H1 (cell line): ENCODE measurements around the gene AP1S1. TPM values are rescaled to one million over a fixed set of nuclear protein-coding genes. Genes with fewer than 3 reads are reported as not detected.
A peak's percentile ranks its signal among the peaks of the same experiment; 100 is the strongest.

Experiments used
- CTCF ChIA-PET: fragments of 300-600 bp; sonication (Branson Sonifier 250); formaldehyde crosslinking; loops from one replicate; lab custom pipeline; 2021; ENCODE audit not compliant: partially characterized antibody; lab: Charles Lee
- POLR2A ChIA-PET: fragments of 300-600 bp; sonication (Branson Sonifier 250); formaldehyde crosslinking; loops from one replicate; lab custom pipeline; 2021; ENCODE audit warnings: inconsistent platforms; ENCODE audit not compliant: partially characterized antibody; lab: Charles Lee
- DNase-seq, 2 experiments: peaks; one replicate each; pipeline versions ENCODE4 v3.0.0 to v3.0.0-alpha.2; 2010 to 2022; ENCODE audit warnings: low spot score in 2 of 2, low read depth in 1 of 2, mixed read lengths in 1 of 2
- FAIRE-seq: peaks from 2 replicates; lab custom pipeline; 2011; peaks lifted over from hg19 to GRCh38; lab: Jason Lieb, UNC
- H2AFZ ChIP-seq: 2 replicates; pipeline ENCODE4 v1.8.1; 2012; ENCODE audit warnings: low read length, inconsistent platforms
- H2AK5ac ChIP-seq: 2 replicates; pipeline ENCODE4 v1.6.1; 2013; ENCODE audit warnings: low read depth, low read length
- H2BK120ac ChIP-seq: replicated peaks from 2 replicates; pipeline ENCODE3; 2013; ENCODE audit warnings: low read depth, low read length, inconsistent platforms
- H2BK12ac ChIP-seq: 2 replicates; pipeline ENCODE4 v1.6.1; 2013; ENCODE audit warnings: low read depth, low read length
- H2BK15ac ChIP-seq: 2 replicates; pipeline ENCODE4 v1.6.1; 2013; ENCODE audit warnings: low read length
- H2BK20ac ChIP-seq: 2 replicates; pipeline ENCODE4 v1.6.1; 2013; ENCODE audit warnings: low read length
- H2BK5ac ChIP-seq: 2 replicates; pipeline ENCODE4 v1.6.1; 2013; ENCODE audit warnings: low read depth, low read length
- H3K14ac ChIP-seq: 2 replicates; pipeline ENCODE4 v1.6.1; 2013; ENCODE audit warnings: inconsistent platforms; ENCODE audit not compliant: insufficient read length
- H3K18ac ChIP-seq: 2 replicates; pipeline ENCODE4 v1.6.1; 2013; ENCODE audit warnings: low read length; ENCODE audit errors: extremely low read depth
- H3K23ac ChIP-seq: 2 replicates; pipeline ENCODE4 v1.6.1; 2013; ENCODE audit warnings: inconsistent platforms; ENCODE audit not compliant: insufficient read length
- H3K23me2 ChIP-seq: 2 replicates; pipeline ENCODE4 v1.6.1; 2013; ENCODE audit warnings: low read depth, low read length
- H3K27ac ChIP-seq: 2 replicates; pipeline ENCODE4 v1.6.1; 2011; ENCODE audit warnings: low read depth, low read length, inconsistent platforms
- H3K27me3 ChIP-seq, 4 experiments: replicated peaks in 1 of 4; 1 replicate in 1 of 4; 2 replicates in 3 of 4; pipeline versions ENCODE4 v1.6.1 to v1.8.1; 2011 to 2013; ENCODE audit warnings: low read length in 3 of 4, mild to moderate bottlenecking in 3 of 4, inconsistent platforms in 2 of 4, mixed read lengths in 2 of 4, moderate library complexity in 1 of 4; ENCODE audit not compliant: control insufficient read depth in 3 of 4, insufficient read depth in 3 of 4; ENCODE audit errors: extremely low read depth in 1 of 4
- H3K36me3 ChIP-seq, 4 experiments: 2 replicates each; pipeline versions ENCODE4 v1.6.1 to v1.8.1; 2011 to 2013; ENCODE audit warnings: mild to moderate bottlenecking in 4 of 4, low read length in 3 of 4, moderate library complexity in 2 of 4, control low read depth in 1 of 4, inconsistent platforms in 1 of 4; ENCODE audit not compliant: insufficient read depth in 4 of 4, control insufficient read depth in 2 of 4
- H3K4ac ChIP-seq: replicated peaks from 2 replicates; pipeline ENCODE3; 2013; ENCODE audit warnings: low read length, low read depth, mixed read lengths, inconsistent platforms; ENCODE audit not compliant: insufficient read length
- H3K4me1 ChIP-seq, 4 experiments: replicated peaks in 1 of 4; 1 replicate in 1 of 4; 2 replicates in 3 of 4; pipeline versions ENCODE4 v1.6.1 to v1.8.1; 2011 to 2013; ENCODE audit warnings: low read length in 3 of 4, inconsistent platforms in 2 of 4, mixed read lengths in 1 of 4; ENCODE audit not compliant: insufficient read depth in 4 of 4, control insufficient read depth in 3 of 4
- H3K4me2 ChIP-seq, 2 experiments: 2 replicates each; pipeline versions ENCODE4 v1.6.1 to v1.8.1; 2011 to 2013; ENCODE audit warnings: low read depth in 2 of 2, low read length in 2 of 2, control low read depth in 1 of 2, inconsistent platforms in 1 of 2, mild to moderate bottlenecking in 1 of 2; ENCODE audit not compliant: insufficient read depth in 1 of 2
- H3K4me3 ChIP-seq, 4 experiments: fragments of 200-600, 300-600 bp in 1 of 4; sonication (generic), shearing (Covaris generic), sonication (Bioruptor Twin) in 1 of 4; 2 replicates each; pipeline versions ENCODE4 v1.5.1 to v1.8.1; 2011 to 2016; ENCODE audit warnings: low read length in 4 of 4, low read depth in 3 of 4, control low read depth in 2 of 4, inconsistent platforms in 2 of 4, mild to moderate bottlenecking in 2 of 4, mixed read lengths in 1 of 4, moderate library complexity in 1 of 4; ENCODE audit not compliant: insufficient read depth in 2 of 4; ENCODE audit errors: extremely low read depth in 1 of 4
- H3K56ac ChIP-seq: replicated peaks from 2 replicates; pipeline ENCODE3; 2013; ENCODE audit warnings: low read depth, mild to moderate bottlenecking, mixed read lengths, low read length, inconsistent platforms; ENCODE audit not compliant: insufficient read length
- H3K79me1 ChIP-seq: 2 replicates; pipeline ENCODE4 v1.6.1; 2013; ENCODE audit warnings: low read depth, low read length, control low read depth
- H3K79me2 ChIP-seq, 2 experiments: 2 replicates each; pipeline versions ENCODE4 v1.6.1 to v1.8.1; 2012 to 2013; ENCODE audit warnings: low read length in 2 of 2, mild to moderate bottlenecking in 2 of 2, inconsistent platforms in 1 of 2; ENCODE audit not compliant: insufficient read depth in 2 of 2, control insufficient read depth in 1 of 2
- H3K9ac ChIP-seq, 4 experiments: replicated peaks in 1 of 4; 1 replicate in 1 of 4; 2 replicates in 3 of 4; pipeline versions ENCODE4 v1.6.1 to v1.8.1; 2011 to 2013; ENCODE audit warnings: low read depth in 3 of 4, low read length in 3 of 4, control low read depth in 2 of 4, mild to moderate bottlenecking in 2 of 4, moderate library complexity in 2 of 4, inconsistent platforms in 1 of 4; ENCODE audit errors: extremely low read depth in 1 of 4
- H3K9me3 ChIP-seq, 2 experiments: 2 replicates each; pipeline versions ENCODE4 v1.6.1 to v1.8.1; 2012 to 2013; ENCODE audit warnings: mild to moderate bottlenecking in 2 of 2, moderate library complexity in 2 of 2, control low read depth in 1 of 2, inconsistent platforms in 1 of 2, low read depth in 1 of 2, low read length in 1 of 2, mixed read lengths in 1 of 2; ENCODE audit not compliant: insufficient read depth in 2 of 2
- H4K20me1 ChIP-seq, 2 experiments: replicated peaks in 1 of 2; 2 replicates each; pipeline versions ENCODE3 to v1.8.1; 2011 to 2013; ENCODE audit warnings: inconsistent platforms in 2 of 2, low read length in 2 of 2, mild to moderate bottlenecking in 1 of 2; ENCODE audit not compliant: insufficient read depth in 2 of 2, control insufficient read depth in 1 of 2
- H4K5ac ChIP-seq: 2 replicates; pipeline ENCODE4 v1.6.1; 2013; ENCODE audit warnings: low read length, low read depth, mixed read lengths, inconsistent platforms; ENCODE audit not compliant: insufficient read length
- H4K8ac ChIP-seq: 2 replicates; pipeline ENCODE4 v1.8.0; 2013; ENCODE audit warnings: mild to moderate bottlenecking, moderate library complexity, low read length, inconsistent platforms; ENCODE audit not compliant: insufficient read depth; ENCODE audit errors: extremely low read depth
- H4K91ac ChIP-seq: replicated peaks from 2 replicates; pipeline ENCODE3; 2013; ENCODE audit warnings: low read length, mixed read lengths, inconsistent platforms; ENCODE audit not compliant: insufficient read length
- BACH1 ChIP-seq: IDR thresholded peaks from 2 replicates; pipeline ENCODE4 v1.6.1; 2012; ENCODE audit warnings: low read length, improper control_type of control experiment
- BCL11A ChIP-seq, 2 experiments: IDR thresholded peaks; one replicate each; pipeline ENCODE4 v1.6.1; 2011; ENCODE audit warnings: low read depth in 2 of 2, low read length in 2 of 2, mild to moderate bottlenecking in 2 of 2
- CHD2 ChIP-seq: IDR thresholded peaks from 2 replicates; pipeline ENCODE4 v1.6.1; 2012; ENCODE audit warnings: low read length, improper control_type of control experiment
- CTBP2 ChIP-seq: IDR thresholded peaks from 2 replicates; pipeline ENCODE4 v1.7.0; 2011; ENCODE audit warnings: borderline replicate concordance, mild to moderate bottlenecking, moderate library complexity, mixed read lengths, low read length; ENCODE audit not compliant: insufficient read depth, insufficient read length
- CTCF ChIP-seq, 3 experiments: IDR thresholded peaks; 1 replicate in 2 of 3; 2 replicates in 1 of 3; pipeline versions ENCODE4 v1.5.1 to v1.6.1; 2011; ENCODE audit warnings: low read length in 3 of 3, mild to moderate bottlenecking in 3 of 3, inconsistent platforms in 2 of 3, low read depth in 1 of 3, moderate library complexity in 1 of 3; ENCODE audit not compliant: insufficient read depth in 1 of 3; ENCODE audit errors: control extremely low read depth in 1 of 3
- RFX5 ChIP-seq: IDR thresholded peaks from 2 replicates; pipeline ENCODE4 v1.6.1; 2011; ENCODE audit warnings: low read depth, low read length, improper control_type of control experiment, borderline replicate concordance
- SIRT6 ChIP-seq: IDR thresholded peaks from one replicate; pipeline ENCODE4 v1.7.1; 2012; ENCODE audit warnings: low read length, inconsistent platforms
- SIX5 ChIP-seq: IDR thresholded peaks from 2 replicates; pipeline ENCODE4 v1.6.1; 2011; ENCODE audit warnings: mild to moderate bottlenecking, low read depth, low read length
- SP2 ChIP-seq: IDR thresholded peaks from 2 replicates; pipeline ENCODE4 v1.6.1; 2012; ENCODE audit warnings: mild to moderate bottlenecking, low read length, inconsistent platforms
- SP4 ChIP-seq: IDR thresholded peaks from 2 replicates; pipeline ENCODE4 v1.6.1; 2012; ENCODE audit warnings: low read length, inconsistent platforms
- SUZ12 ChIP-seq: fragments of 200-600 bp; sonication (generic); IDR thresholded peaks from 2 replicates; pipeline ENCODE4 v1.6.1; 2012; ENCODE audit warnings: mild to moderate bottlenecking, inconsistent platforms, low read length, moderate library complexity, mixed read lengths
- TEAD4 ChIP-seq: IDR thresholded peaks from 2 replicates; pipeline ENCODE4 v1.6.1; 2012; ENCODE audit warnings: low read depth, low read length, inconsistent platforms, mixed read lengths
- WGBS, 2 experiments: shearing (Covaris generic) in 1 of 2; methylation state at CpG; one replicate each; pipeline versions ENCODE4 v1.1.6 to v1.1.7; 2013 to 2015; ENCODE audit warnings: low lambda C conversion rate in 2 of 2, mixed read lengths in 2 of 2, inconsistent platforms in 1 of 2, low coverage in 1 of 2, missing lambda C conversion rate in 1 of 2; ENCODE audit not compliant: insufficient replicate concordance in 2 of 2, insufficient coverage in 1 of 2, insufficient read length in 1 of 2; ENCODE audit errors: extremely low coverage in 1 of 2, missing lambda C conversion rate in 1 of 2; 5-methylcytosine and 5-hydroxymethylcytosine counted together
- polyA plus RNA-seq, 7 experiments: library from polyadenylated mRNA; depleted of rRNA in 3 of 7; stranded (reverse) in 5 of 7; unstranded in 2 of 7; fragments of >200 nt in 5 of 7; fragments of 200-250 nt in 2 of 7; gene quantifications; 1 replicate in 5 of 7; 2 replicates in 1 of 7; 4 replicates in 1 of 7; pipeline versions ENCODE4 v1.2.1 to v1.2.3, GENCODE V29; 2011 to 2013; ENCODE audit warnings: missing spikeins in 2 of 7, mixed read lengths in 2 of 7
- total RNA-seq: library from RNA; stranded (reverse); fragmentation: NEBNext Ultra II Directional; extraction: Animal tissue kit (Norgen Biotek cat#: 25700); gene quantifications from 2 replicates; pipeline ENCODE4 v1.2.1, GENCODE V29; 2021

The AP1S1 gene
- total and polyA plus RNA-seq, 2 of the 8 experiments (the other 6 are each of a cell fraction or from before 2014, with no cell fraction given) = 56.1 to 59.3 TPM

- Histone ChIP-seq H2AFZ (no peak overlapping the region), H2BK5ac (peak overlapping the region; percentile 83; the same call in 1 of the 2 replicates), H3K27ac (no peak overlapping the region), H3K36me3 (no peaks in the 10 kb centered on the region), H3K4me2 (peak overlapping the region; percentile 44 to 90), H3K9ac (no peak overlapping the region), H3K23ac (no peak overlapping the region), H3K4ac (no peak overlapping the region), H3K9me3 (no peaks in the 10 kb centered on the region), H4K20me1 (peaks cover 7 to 10% of the 10 kb centered on the region in 2 experiments), H4K91ac (no peak overlapping the region), H3K23me2 (peaks cover 38% of the 10 kb centered on the region), H2AK5ac (0 out of 2 replicates have a peak overlapping the region, but pooled peaks have one; percentile 31), H3K4me1 (peaks cover 12 to 70% (median 44%) of the 10 kb centered on the region in 4 experiments), H3K18ac (no peak overlapping the region), H2BK12ac (peak overlapping the region; percentile 75; the same call in 1 of the 2 replicates), H4K5ac (no peak overlapping the region), H3K56ac (no peak overlapping the region), H3K79me1 (no peaks in the 10 kb centered on the region), H3K14ac (no peak overlapping the region), H4K8ac (no peak overlapping the region), H3K4me3 (peak overlapping the region; percentile 28 to 63 (median 42); a peak in 6 of 8 replicates), H3K27me3 (peaks cover 30 to 79% (median 61%) of the 10 kb centered on the region in 4 experiments), H2BK120ac (no peak overlapping the region), H2BK20ac (no peak overlapping the region), H3K79me2 (no peaks in the 10 kb centered on the region), H2BK15ac (0 out of 2 replicates have a peak overlapping the region, but pooled peaks have one; percentile 81)
- no peak for DNase-seq
- WGBS, 2 experiments = no CpG with 5 or more reads among the region's 11 CpGs
- ChIA-PET POLR2A (interaction anchor here (0.5 to 2.6 kb wide), 4 partner anchors 8 to 57 kb away, joined by 3 to 20 read pairs (median 3); no protein-coding TSS in a partner anchor), CTCF (interaction anchor here (1.2 to 5.7 kb wide), 3 partner anchors 13 to 25 kb away, joined by 3 to 46 read pairs (median 8); no protein-coding TSS in a partner anchor)
- no peak for FAIRE-seq
- TF ChIP-seq RFX5 = no peak
- no peak for TF ChIP-seq SIRT6
- TF ChIP-seq SIX5 = no peak
- no peak for TF ChIP-seq TEAD4
- TF ChIP-seq CHD2 = no peak
- no peak for TF ChIP-seq CTBP2
- no peak for TF ChIP-seq SP4
- TF ChIP-seq BCL11A (IDR thresholded peaks at IDR 0.05; ENCODE audit: low read depth in 2 of 2, low read length in 2 of 2) = no peak
- TF ChIP-seq BACH1 = no peak
- TF ChIP-seq SUZ12 = no peak
- TF ChIP-seq CTCF (IDR thresholded peaks at IDR 0.05; ENCODE audit: control extremely low read depth in 1 of 3, insufficient read depth in 1 of 3, low read depth in 1 of 3, low read length in 3 of 3) = no peak
- TF ChIP-seq SP2 = no peak
Measured at GRCh38 chr7:101166648-101166908, 12.3 kb downstream of the AP1S1 start.
